ENCODE results near the gene PAK6.

PAK6 gene

GRCh38 chr15:40312370-40313158, 73.7 kb downstream of the PAK6 start:
- H3K27ac ChIP-seq: no peak overlapping the region

GRCh38 chr15:40313531-40314398, 74.9 kb downstream of the PAK6 start:
- Histone ChIP-seq H3K9me3 (no peaks in the 10 kb centered on the region), H3K4me3 (ENCODE audit: low read depth in 1 of 2, low read length in 1 of 2) (no peak overlapping the region), H3K27ac (no peak overlapping the region), H3K27me3 (peaks cover 24% of the 10 kb centered on the region), H3K4me1 (ENCODE audit: control insufficient read depth in 1 of 2, insufficient read depth in 1 of 2, low read depth in 1 of 2, low read length in 1 of 2) (peaks cover 26 to 27% of the 10 kb centered on the region in 2 experiments), H3K36me3 (no peaks in the 10 kb centered on the region)
- no peak for TF ChIP-seq CTCF (IDR thresholded peaks at IDR 0.05)

More at GRCh38 chr15:40312370-40313158, 73.7 kb downstream of the PAK6 start:
- Histone ChIP-seq H3K36me3 (no peaks in the 10 kb centered on the region), H3K4me1 (ENCODE audit: control insufficient read depth in 1 of 2, insufficient read depth in 1 of 2, low read depth in 1 of 2, low read length in 1 of 2) (peaks cover 33 to 36% of the 10 kb centered on the region in 2 experiments), H3K4me3 (ENCODE audit: low read depth in 1 of 2, low read length in 1 of 2) (no peak overlapping the region), H3K9me3 (no peaks in the 10 kb centered on the region), H3K27me3 (peaks cover 24% of the 10 kb centered on the region)
- TF ChIP-seq CTCF (IDR thresholded peaks at IDR 0.05): no peak

- Histone ChIP-seq H3K9me3 (no peaks in the 10 kb centered on the region), H3K27ac (no peak overlapping the region), H3K4me1 (ENCODE audit: control insufficient read depth in 1 of 2, insufficient read depth in 1 of 2, low read depth in 1 of 2, low read length in 1 of 2) (peaks cover 16% of the 10 kb centered on the region in 2 experiments), H3K27me3 (peaks cover 24% of the 10 kb centered on the region), H3K4me3 (ENCODE audit: low read depth in 1 of 2, low read length in 1 of 2) (no peak overlapping the region), H3K36me3 (no peaks in the 10 kb centered on the region)
- no peak for TF ChIP-seq CTCF (IDR thresholded peaks at IDR 0.05)
These were observed 75.9 kb downstream of the PAK6 start for GRCh38 chr15:40314723-40315276.

- no peak for TF ChIP-seq CTCF (IDR thresholded peaks at IDR 0.05)
- Histone ChIP-seq H3K9me3 (no peaks in the 10 kb centered on the region), H3K36me3 (no peaks in the 10 kb centered on the region), H3K27me3 (peaks cover 24% of the 10 kb centered on the region), H3K4me1 (ENCODE audit: control insufficient read depth in 1 of 2, insufficient read depth in 1 of 2, low read depth in 1 of 2, low read length in 1 of 2) (peaks cover 10 to 15% of the 10 kb centered on the region in 2 experiments), H3K27ac (no peak overlapping the region), H3K4me3 (ENCODE audit: low read depth in 1 of 2, low read length in 1 of 2) (no peak overlapping the region)
These were observed 78.1 kb downstream of the PAK6 start for GRCh38 chr15:40316931-40317330.

GRCh38 chr15:40317580-40317979, 78.7 kb downstream of the PAK6 start:
- peaks cover 24% of the 10 kb centered on the region for H3K27me3 ChIP-seq
- H3K4me1 ChIP-seq (ENCODE audit: control insufficient read depth in 1 of 2, insufficient read depth in 1 of 2, low read depth in 1 of 2, low read length in 1 of 2): peaks cover 10 to 15% of the 10 kb centered on the region in 2 experiments
- H3K36me3 ChIP-seq: no peaks in the 10 kb centered on the region
- H3K4me3 ChIP-seq (ENCODE audit: low read depth in 1 of 2, low read length in 1 of 2): no peak overlapping the region
- no peaks in the 10 kb centered on the region for H3K9me3 ChIP-seq
- no peak for TF ChIP-seq CTCF (IDR thresholded peaks at IDR 0.05)
- no peak overlapping the region for H3K27ac ChIP-seq

All from neutrophil (primary cell).